Glutamatergic neuron (in vitro differentiated cells): ENCODE data around the gene NADSYN1. TPM values are rescaled to one million over a fixed set of nuclear protein-coding genes. Genes with fewer than 3 reads are reported as not detected.
"Not testable (repeated sequence)": the region's sequence is repeated elsewhere in the genome, so short reads cannot be mapped to it uniquely, and the experiment has no call there.

Experiments used
- DNase-seq: peaks from one replicate; pipeline ENCODE4 v3.0.0; 2022
- H3K27ac Mint-ChIP-seq: one replicate; pipeline ENCODE4 v1.8.0; 2020; ENCODE audit warnings: mild to moderate bottlenecking, mixed read lengths, inconsistent platforms; ENCODE audit not compliant: unreplicated experiment
- H3K27me3 Mint-ChIP-seq: one replicate; pipeline ENCODE4 v1.8.0; 2020; ENCODE audit warnings: mild to moderate bottlenecking, moderate library complexity, mixed read lengths, inconsistent platforms; ENCODE audit not compliant: unreplicated experiment
- H3K36me3 Mint-ChIP-seq: one replicate; pipeline ENCODE4 v1.8.0; 2020; ENCODE audit warnings: mild to moderate bottlenecking, mixed read lengths, inconsistent platforms; ENCODE audit not compliant: unreplicated experiment
- H3K4me1 Mint-ChIP-seq: one replicate; pipeline ENCODE4 v1.8.0; 2020; ENCODE audit warnings: mild to moderate bottlenecking, low read depth, mixed read lengths, inconsistent platforms; ENCODE audit not compliant: unreplicated experiment
- H3K4me3 Mint-ChIP-seq: one replicate; pipeline ENCODE4 v1.8.0; 2020; ENCODE audit warnings: mild to moderate bottlenecking, mixed read lengths, inconsistent platforms; ENCODE audit not compliant: unreplicated experiment
- H3K9me3 Mint-ChIP-seq: one replicate; pipeline ENCODE4 v1.8.0; 2020; ENCODE audit warnings: mild to moderate bottlenecking, moderate library complexity, mixed read lengths, inconsistent platforms; ENCODE audit not compliant: unreplicated experiment
- total RNA-seq: library from RNA; stranded (reverse); fragmentation: NEBNext Ultra II Directional; extraction: Animal tissue kit (Norgen Biotek cat#: 25700); gene quantifications from one replicate; pipeline ENCODE4 v1.2.1, GENCODE V29; 2021; ENCODE audit not compliant: unreplicated experiment
- TF ChIP-seq, protein P1 (sequence below): fragments of 200-600 bp; sonication (generic); IDR thresholded peaks from one replicate; pipeline ENCODE4 v1.5.0; 2021; ENCODE audit not compliant: partially characterized antibody, unreplicated experiment

The NADSYN1 gene
- total RNA-seq, 1 donor from 2014 or later: 78.2 TPM

DNA sequence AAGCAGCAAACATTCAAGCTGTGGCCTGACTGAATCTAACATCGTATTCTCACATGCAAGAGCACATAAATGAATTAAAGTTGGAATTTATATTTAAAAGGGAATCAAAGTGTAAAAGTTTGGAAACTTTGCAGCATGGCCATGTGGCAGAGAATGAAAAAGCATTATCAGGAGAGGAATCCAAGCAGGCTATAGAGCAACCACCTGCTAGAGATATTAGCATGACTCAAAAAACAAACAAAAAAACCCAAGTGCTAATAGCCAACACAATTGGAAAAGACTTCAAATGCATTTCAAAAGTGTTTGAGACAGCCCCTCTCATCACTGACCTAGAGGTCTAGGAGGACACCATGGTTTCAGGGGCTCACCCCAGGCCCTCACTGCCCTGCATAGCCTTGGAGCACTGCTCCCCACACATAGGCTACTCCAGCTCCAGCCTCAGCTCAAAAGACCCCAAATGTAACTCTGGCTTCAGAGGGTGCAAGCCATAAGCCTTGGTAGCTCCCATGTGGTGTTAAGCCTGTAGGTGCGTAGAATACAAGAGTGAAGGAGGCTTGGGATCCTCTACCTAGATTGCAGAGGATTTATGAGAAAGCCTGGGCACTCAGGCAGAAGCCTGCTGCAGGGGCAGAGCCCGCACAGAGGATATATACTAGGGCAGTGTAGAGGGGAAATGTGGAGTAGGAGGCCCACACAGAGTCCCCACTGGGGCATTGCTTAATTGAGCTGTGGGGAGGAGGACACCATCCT is 72.4 kb downstream of the NADSYN1 start:
- no peak overlapping the region for H3K27ac Mint-ChIP-seq
- no peak for DNase-seq
- H3K4me1 Mint-ChIP-seq: peaks cover 2% of the 10 kb centered on the region
- TF ChIP-seq, protein P1, sequence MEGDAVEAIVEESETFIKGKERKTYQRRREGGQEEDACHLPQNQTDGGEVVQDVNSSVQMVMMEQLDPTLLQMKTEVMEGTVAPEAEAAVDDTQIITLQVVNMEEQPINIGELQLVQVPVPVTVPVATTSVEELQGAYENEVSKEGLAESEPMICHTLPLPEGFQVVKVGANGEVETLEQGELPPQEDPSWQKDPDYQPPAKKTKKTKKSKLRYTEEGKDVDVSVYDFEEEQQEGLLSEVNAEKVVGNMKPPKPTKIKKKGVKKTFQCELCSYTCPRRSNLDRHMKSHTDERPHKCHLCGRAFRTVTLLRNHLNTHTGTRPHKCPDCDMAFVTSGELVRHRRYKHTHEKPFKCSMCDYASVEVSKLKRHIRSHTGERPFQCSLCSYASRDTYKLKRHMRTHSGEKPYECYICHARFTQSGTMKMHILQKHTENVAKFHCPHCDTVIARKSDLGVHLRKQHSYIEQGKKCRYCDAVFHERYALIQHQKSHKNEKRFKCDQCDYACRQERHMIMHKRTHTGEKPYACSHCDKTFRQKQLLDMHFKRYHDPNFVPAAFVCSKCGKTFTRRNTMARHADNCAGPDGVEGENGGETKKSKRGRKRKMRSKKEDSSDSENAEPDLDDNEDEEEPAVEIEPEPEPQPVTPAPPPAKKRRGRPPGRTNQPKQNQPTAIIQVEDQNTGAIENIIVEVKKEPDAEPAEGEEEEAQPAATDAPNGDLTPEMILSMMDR: no peak
- no peaks in the 10 kb centered on the region for H3K27me3 Mint-ChIP-seq
- peaks cover 5% of the 10 kb centered on the region for H3K36me3 Mint-ChIP-seq
- H3K9me3 Mint-ChIP-seq: peaks cover 10% of the 10 kb centered on the region
- H3K4me3 Mint-ChIP-seq: no peak overlapping the region

DNA sequence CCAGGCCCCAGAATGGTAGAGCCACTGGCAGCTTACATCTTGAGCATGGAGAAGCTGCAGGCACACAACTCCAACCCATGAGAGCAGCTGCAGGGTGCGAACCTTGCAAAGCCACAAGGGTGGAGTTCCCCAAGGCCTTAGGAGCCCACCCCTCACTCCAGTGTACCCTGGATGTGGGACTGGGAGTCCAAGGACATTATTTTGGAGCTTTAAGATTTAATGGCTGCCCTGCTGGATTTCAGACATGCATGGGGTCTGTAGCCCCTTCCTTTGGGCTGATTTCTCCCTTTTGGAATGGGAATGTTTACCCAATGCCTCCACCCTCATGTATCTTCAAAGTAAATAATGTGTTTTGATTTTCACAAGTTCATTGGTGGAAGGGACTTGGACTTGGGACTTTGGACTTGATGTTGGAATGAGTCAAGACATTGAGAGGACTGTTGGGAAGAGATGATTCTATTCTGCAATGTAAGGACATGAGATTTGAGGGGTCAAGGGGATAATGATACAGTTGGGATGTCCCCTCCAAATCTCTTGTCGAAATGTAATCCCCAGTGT is 73.0 kb downstream of the NADSYN1 start:
- no peak overlapping the region for H3K27ac Mint-ChIP-seq
- no peak overlapping the region for H3K4me3 Mint-ChIP-seq
- peaks cover 10% of the 10 kb centered on the region for H3K36me3 Mint-ChIP-seq
- TF ChIP-seq, protein P1: no peak
- H3K4me1 Mint-ChIP-seq: peaks cover 2% of the 10 kb centered on the region
- peaks cover 10% of the 10 kb centered on the region for H3K9me3 Mint-ChIP-seq
- no peak for DNase-seq
- H3K27me3 Mint-ChIP-seq: no peaks in the 10 kb centered on the region

DNA sequence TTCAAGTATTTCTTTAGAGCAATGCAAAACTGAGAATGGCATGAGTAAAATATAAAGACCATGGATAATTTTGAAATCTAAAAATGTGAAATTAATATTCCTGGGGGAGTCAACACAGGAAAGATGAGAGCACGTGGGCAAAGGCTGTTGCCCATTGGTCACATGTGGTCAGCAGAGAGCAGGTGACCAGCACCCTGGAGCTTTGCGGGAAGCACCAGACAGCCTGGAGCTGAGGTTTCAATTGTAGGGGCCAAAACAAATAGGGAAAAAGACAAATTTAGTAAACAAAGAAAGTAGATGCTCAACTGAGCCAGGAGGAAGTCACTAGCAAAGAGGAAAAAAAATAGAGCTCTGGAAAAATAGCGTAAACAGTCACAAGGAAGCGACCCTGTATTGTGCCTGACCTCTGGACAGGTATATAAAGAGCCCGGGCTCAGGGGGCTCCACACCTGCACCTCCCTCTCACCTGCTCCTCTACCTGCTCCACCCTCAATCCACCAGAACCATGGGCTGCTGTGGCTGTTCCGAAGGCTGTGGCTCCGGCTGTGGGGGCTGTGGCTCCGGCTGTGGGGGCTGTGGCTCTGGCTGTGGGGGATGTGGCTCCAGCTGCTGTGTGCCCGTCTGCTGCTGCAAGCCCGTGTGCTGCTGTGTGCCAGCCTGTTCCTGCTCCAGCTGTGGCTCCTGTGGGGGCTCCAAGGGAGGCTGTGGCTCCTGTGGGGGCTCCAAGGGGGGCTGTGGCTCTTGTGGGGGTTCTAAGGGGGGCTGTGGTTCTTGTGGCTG is 74.0 kb downstream of the NADSYN1 start, which contains the start of gene KRTAP5-7:
TSS of gene KRTAP5-7 (plus strand) at position 472 of the 780 bp plus-strand sequence. CDS start at position 506, 34 bp downstream.
- Mint-ChIP-seq H3K36me3 (peaks cover 10% of the 10 kb centered on the region), H3K9me3 (peaks cover 10% of the 10 kb centered on the region)
- DNase-seq, H3K27ac Mint-ChIP-seq, H3K27me3 Mint-ChIP-seq, H3K4me1 Mint-ChIP-seq, H3K4me3 Mint-ChIP-seq: not testable (repeated sequence)

DNA sequence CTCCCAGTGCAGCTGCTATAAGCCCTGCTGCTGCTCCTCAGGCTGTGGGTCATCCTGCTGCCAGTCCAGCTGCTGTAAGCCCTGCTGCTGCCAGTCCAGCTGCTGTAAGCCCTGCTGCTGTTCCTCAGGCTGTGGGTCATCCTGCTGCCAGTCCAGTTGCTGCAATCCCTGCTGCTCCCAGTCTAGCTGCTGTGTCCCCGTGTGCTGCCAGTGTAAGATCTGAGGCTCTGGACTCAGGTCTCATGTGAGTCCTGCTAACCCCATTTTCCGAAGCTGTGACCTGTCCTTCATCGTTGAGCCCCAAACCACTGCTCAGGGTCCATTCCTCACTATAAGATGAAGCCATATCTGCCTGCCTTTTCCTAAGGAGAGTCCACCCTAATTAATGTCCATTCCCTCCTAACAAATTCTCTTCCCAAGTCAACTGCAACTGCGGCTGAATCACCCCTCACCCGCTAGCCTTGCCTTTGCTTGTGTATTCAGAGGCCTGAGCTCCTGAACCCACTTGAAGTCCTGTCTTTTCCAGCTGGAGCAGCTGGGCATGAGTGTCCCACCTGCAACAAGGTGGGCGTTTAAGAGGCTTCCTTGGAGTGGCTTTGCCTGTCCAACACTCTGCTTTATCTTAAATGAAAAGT is 74.7 kb downstream of the NADSYN1 start:
- Mint-ChIP-seq H3K9me3 (peaks cover 10% of the 10 kb centered on the region), H3K4me3 (no peak overlapping the region), H3K4me1 (peaks cover 2% of the 10 kb centered on the region), H3K27me3 (no peaks in the 10 kb centered on the region), H3K27ac (no peak overlapping the region), H3K36me3 (peaks cover 14% of the 10 kb centered on the region)
- DNase-seq: no peak
- TF ChIP-seq, protein P1: no peak

DNA sequence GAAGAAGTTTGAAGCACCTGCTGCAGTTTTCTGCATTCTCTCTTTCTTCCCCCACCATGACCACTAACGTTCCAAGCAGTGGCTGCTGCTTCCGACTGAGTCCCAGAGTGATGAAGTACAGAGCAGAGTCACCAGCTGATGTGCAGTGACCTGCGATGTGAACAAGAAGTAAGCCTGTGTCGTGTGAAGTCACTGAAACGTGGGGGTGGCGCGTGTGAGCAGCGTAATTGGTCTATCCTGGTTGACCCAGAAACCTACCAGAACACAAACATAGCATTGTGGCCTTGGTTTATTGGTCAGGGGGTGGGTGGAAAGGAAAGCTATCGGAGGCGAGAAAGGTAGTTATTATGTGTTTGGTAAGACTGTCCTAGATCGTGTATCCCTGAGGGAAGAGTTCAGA is 77.6 kb downstream of the NADSYN1 start:
- Mint-ChIP-seq H3K27ac (no peak overlapping the region), H3K9me3 (peaks cover 6% of the 10 kb centered on the region), H3K36me3 (peaks cover 10% of the 10 kb centered on the region), H3K27me3 (no peaks in the 10 kb centered on the region), H3K4me3 (no peak overlapping the region), H3K4me1 (no peaks in the 10 kb centered on the region)
- DNase-seq: no peak
- TF ChIP-seq, protein P1: no peak
